Kidney epithelial cell (primary cell): ENCODE results near the gene SMKR1. TPM values are rescaled to one million over a fixed set of nuclear protein-coding genes. Genes with fewer than 3 reads are reported as not detected.
"Not testable (repeated sequence)": the region's sequence is repeated elsewhere in the genome, so short reads cannot be mapped to it uniquely, and the experiment has no call there.

Source experiments
- DNase-seq: peaks from one replicate; pipeline ENCODE4 v3.0.0-alpha.2; 2010; ENCODE audit warnings: low read depth
- H3K27me3 ChIP-seq: 2 replicates; pipeline ENCODE4 v1.6.0; 2011; ENCODE audit warnings: low read length; ENCODE audit not compliant: control insufficient read depth, insufficient read depth
- H3K36me3 ChIP-seq: 2 replicates; pipeline ENCODE4 v1.5.1; 2011; ENCODE audit warnings: low read length; ENCODE audit not compliant: control insufficient read depth, insufficient read depth
- H3K4me3 ChIP-seq: 2 replicates; pipeline ENCODE4 v1.5.1; 2011; ENCODE audit warnings: low read depth, mild to moderate bottlenecking, control low read depth, low read length
- total RNA-seq: library from RNA; depleted of rRNA; stranded (reverse); fragments of >200 nt; gene quantifications from 2 replicates; pipeline ENCODE4 v1.2.3, GENCODE V29; 2015
- TF ChIP-seq, protein P1 (sequence below): IDR thresholded peaks from 2 replicates; pipeline ENCODE4 v1.5.1; 2011; ENCODE audit warnings: mild to moderate bottlenecking, moderate library complexity, low read length, control low read depth, inconsistent platforms; ENCODE audit not compliant: insufficient read depth, poor library complexity, severe bottlenecking

Gene SMKR1
- total RNA-seq, 1 donor from 2014 or later = not detected

DNA sequence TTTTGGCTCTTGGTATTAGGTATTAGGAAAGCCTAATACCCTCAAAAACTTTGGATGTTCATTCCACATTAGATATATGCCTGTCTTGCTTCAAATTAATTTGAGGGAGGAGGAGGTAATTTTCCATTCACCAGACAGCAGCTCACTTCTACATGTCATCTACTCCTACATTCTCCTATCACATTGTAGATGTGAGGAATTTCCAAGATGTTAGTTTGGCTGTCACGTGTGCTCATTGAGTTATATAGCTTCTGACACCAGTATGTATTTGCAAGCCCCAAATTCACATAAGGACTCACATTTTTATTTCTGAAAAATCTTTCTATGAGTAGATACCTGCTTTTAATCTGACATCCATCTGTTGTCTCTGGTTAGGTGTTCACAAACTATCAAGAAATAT lies 22.5 kb upstream of the SMKR1 start:
- Histone ChIP-seq H3K4me3 (no peak overlapping the region), H3K36me3 (no peaks in the 10 kb centered on the region), H3K27me3 (no peaks in the 10 kb centered on the region)
- DNase-seq = no peak
- TF ChIP-seq, protein P1, sequence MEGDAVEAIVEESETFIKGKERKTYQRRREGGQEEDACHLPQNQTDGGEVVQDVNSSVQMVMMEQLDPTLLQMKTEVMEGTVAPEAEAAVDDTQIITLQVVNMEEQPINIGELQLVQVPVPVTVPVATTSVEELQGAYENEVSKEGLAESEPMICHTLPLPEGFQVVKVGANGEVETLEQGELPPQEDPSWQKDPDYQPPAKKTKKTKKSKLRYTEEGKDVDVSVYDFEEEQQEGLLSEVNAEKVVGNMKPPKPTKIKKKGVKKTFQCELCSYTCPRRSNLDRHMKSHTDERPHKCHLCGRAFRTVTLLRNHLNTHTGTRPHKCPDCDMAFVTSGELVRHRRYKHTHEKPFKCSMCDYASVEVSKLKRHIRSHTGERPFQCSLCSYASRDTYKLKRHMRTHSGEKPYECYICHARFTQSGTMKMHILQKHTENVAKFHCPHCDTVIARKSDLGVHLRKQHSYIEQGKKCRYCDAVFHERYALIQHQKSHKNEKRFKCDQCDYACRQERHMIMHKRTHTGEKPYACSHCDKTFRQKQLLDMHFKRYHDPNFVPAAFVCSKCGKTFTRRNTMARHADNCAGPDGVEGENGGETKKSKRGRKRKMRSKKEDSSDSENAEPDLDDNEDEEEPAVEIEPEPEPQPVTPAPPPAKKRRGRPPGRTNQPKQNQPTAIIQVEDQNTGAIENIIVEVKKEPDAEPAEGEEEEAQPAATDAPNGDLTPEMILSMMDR = no peak

DNA sequence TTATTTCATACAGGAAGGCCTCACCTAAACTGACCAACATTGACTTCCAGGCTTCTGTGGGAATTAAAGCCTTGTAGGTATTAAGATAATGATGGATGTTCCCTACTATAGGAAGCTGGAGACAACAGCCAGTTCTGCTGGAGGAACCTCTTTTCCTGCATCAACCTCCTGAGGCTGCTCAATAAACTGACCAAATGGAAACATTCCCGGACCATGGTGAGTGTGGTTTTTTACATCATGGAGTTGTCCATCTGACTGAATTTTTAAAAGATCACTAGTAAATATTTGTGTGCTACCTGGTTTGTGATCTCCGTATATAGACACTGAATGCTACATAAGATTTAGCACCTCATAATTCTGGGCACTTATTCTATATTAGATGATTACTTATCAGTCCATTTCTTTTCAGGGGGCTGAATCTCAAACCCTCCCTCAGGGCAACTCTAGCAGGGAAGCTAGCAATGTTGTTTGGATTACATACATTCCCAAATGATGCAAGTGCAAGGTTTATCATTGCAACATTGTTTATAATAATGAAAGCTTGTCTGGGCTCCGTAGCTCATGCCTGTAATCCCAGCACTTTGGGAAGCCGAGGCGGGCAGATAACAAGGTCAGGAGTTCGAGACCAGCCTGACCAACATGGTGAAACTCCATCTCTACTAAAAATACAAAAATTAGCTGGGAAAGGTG lies 21.5 kb upstream of the SMKR1 start:
- Histone ChIP-seq H3K36me3 (no peaks in the 10 kb centered on the region), H3K4me3 (no peak overlapping the region), H3K27me3 (no peaks in the 10 kb centered on the region)
- TF ChIP-seq, protein P1 = no peak
- DNase-seq = no peak

DNA sequence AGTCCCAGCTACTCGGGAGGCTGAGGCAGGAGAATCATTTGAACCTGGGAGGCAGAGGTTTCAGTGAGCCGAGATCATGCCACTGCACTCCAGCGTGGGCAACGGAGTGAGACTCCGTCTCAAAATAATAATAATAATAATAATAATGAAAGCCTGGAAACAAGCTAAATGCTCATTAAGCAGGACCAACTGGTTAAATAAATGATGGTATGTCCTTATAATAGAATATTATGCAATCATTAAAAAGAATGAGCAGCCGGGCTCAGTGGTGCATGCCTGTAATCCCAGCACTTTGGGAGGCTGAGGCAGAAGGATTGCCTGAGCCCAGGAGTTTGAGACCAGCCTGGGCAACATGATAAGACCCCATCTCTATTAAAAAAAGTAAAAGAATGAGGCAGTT lies 21.0 kb upstream of the SMKR1 start:
- H3K4me3 ChIP-seq, H3K27me3 ChIP-seq, DNase-seq, H3K36me3 ChIP-seq: not testable (repeated sequence)

DNA sequence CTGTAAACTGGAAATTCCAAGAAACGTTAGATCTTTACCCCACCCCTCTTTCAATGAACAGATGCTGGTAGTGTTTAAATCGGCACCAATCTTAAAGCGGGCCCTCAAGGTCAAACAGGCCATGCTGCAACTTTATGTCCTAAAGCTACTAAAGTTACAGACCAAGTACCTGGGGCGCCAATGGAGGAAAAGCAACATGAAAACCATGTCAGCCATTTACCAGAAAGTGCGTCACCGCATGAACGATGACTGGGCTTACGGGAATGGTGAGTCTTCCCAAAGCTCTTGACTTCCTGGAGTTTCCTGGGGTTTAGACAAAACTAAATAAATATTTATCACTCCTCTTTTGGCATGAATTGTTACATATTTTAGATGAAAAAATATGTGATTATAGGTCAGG lies 19.6 kb upstream of the SMKR1 start:
- TF ChIP-seq, protein P1 = no peak
- Histone ChIP-seq H3K36me3 (no peaks in the 10 kb centered on the region), H3K27me3 (no peaks in the 10 kb centered on the region), H3K4me3 (no peak overlapping the region)
- no peak for DNase-seq

DNA sequence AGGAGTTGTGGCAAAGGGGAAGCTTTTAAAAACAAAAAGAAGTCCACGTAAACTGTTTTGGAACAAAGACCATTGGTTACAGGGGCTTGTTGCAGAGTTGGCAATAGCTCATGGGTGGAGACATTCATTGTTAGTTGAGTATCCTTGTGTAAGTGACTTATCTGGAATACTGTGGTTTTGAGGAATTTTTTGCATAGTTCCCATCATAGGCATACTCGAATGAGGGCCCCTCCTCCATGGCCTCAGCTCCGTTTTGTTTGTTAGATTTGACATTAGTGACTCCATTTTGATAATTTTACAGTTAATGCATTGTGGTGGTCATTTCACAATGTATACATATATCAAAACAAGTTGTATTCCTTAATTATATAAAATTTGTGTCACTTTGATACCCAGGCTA lies 12.8 kb upstream of the SMKR1 start:
- Histone ChIP-seq H3K36me3 (no peaks in the 10 kb centered on the region), H3K4me3 (no peak overlapping the region), H3K27me3 (no peaks in the 10 kb centered on the region)
- DNase-seq = no peak
- TF ChIP-seq, protein P1 = no peak

DNA sequence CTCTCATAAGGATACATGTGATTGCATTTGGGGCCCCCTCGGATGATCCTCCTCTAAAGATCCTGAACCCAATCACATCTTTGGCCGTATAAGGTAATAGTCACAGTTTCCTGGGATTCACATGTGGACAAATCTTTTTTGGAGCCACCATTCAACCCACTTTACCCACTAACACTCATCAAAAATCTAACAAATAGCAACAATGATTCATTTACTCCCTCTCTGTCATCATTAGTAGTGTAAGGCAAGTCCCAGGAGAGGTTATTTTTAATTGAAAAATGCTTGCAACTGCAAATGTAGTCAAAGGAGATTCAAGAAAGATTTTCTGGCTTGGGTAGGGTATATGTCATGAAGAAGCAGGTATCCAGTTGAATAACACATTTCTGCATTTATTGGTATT lies 9.9 kb upstream of the SMKR1 start:
- no peak for DNase-seq
- TF ChIP-seq, protein P1 = no peak
- no peak overlapping the region for H3K4me3 ChIP-seq
- no peaks in the 10 kb centered on the region for H3K36me3 ChIP-seq
- H3K27me3 ChIP-seq = no peaks in the 10 kb centered on the region
